SKM-1 (cell line): Measurements from ENCODE around the gene RAB5IF.
A peak's percentile ranks its signal among the peaks of the same experiment; 100 is the strongest.
"Not testable (repeated sequence)": the region's sequence is repeated elsewhere in the genome, so short reads cannot be mapped to it uniquely, and the experiment has no call there.

ENCODE experiments used
- DNase-seq: peaks from one replicate; lab custom pipeline; 2025; ENCODE audit not compliant: unreplicated experiment; lab: John Stamatoyannopoulos, UW

Gene RAB5IF, protein sequence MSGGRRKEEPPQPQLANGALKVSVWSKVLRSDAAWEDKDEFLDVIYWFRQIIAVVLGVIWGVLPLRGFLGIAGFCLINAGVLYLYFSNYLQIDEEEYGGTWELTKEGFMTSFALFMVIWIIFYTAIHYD

DNA sequence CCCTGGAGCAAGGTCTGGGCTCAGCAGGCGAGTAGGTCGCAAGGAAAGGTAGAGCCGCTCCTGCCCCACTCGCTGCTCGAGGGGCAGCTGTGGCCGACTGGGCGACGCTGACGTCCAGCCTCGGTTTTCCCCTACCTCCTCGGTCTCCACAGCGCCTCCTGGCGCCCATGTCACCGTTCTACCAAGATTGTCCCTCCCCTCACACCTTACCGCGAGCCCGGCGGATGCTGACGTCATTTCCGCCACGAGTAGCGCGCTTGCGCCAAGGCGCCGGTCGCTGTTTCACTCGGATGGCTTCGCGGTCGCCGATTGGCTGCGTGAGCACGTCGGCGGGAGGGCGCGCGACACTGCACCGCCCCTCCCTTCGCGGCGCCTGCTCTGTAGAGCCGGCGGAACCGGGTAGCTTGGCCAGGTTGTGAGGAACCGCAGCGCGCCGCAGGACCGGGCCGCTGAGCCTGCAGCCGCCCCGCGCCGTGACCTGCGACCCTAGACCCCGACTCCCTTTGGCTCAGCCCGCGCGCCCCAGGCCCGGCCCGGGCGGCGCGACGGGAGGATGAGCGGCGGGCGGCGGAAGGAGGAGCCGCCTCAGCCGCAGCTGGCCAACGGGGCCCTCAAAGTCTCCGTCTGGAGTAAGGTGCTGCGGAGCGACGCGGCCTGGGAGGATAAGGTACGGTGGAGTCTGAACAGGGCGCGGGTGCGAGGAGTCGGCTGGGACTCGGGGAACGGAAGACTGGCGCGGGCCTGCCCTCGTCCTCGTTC, at the start of gene RAB5IF:
Gene RAB5IF, plus strand, starts transcription at position 381 of the 759 bp plus-strand sequence. Its CDS starts 173 bp downstream, at position 554.
- peak; percentile 97 for DNase-seq

DNA sequence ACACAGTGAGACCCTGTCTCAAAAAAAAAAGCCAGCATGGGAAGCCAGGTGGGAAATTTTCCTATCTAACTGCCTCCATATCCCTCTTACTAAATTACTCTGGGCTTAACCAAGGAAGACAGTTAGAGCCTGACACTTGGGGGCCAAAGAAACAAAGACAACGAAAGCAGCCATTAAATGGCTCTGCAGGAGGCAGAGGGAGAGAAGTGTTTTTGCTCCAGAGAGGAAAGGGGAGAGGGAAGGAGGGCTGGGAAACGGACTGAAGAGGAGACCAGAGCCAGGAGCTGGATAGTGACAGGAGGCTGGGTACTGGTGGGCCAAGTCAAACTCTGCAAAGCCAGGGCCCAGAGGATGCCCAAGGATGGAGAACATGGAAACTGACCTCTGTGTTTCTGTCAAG, 42.9 kb upstream of the RAB5IF start:
- no peak for DNase-seq

DNA sequence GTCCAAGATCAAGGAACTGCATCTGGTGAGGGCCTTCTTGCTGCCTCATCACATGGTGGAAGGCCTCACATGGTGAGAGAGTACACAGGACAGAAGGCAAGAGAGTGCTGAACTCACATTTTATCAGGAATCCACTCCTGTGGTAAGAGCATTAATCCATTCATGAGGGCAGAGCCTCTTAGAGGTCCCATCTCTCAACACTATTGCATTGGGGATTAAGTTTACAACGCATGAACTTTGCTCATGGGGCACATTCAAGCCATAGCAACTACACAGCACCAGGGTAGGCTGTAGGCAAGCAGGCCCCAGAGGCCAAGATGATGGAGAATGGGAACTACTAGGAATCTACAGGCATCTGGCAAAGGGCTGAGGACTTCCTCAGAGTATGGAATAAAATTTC, 42.2 kb upstream of the RAB5IF start:
- no peak for DNase-seq

DNA sequence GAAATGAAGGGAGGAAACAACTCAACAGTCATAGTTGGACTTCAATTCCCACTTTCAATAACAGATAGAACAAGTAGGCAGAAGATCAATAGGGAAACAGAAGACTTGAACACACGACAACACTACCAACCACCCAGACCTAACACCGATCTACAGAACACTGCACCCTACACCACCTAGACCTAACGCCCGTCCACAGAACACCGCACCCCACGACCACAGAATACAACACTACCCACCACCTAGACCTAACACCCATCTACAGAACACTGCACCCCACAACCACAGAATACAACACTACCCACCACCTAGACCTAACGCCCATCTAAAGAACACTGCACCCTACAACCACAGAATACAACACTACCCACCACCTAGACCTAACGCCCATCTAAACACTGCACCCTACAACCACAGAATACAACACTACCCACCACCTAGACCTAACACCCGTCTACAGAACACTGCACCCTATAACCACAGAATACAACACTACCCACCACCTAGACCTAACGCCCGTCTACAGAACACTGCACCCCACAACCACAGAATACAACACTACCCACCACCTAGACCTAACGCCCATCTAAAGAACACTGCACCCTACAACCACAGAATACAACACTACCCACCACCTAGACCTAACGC, 41.4 kb upstream of the RAB5IF start:
- DNase-seq = not testable (repeated sequence)

DNA sequence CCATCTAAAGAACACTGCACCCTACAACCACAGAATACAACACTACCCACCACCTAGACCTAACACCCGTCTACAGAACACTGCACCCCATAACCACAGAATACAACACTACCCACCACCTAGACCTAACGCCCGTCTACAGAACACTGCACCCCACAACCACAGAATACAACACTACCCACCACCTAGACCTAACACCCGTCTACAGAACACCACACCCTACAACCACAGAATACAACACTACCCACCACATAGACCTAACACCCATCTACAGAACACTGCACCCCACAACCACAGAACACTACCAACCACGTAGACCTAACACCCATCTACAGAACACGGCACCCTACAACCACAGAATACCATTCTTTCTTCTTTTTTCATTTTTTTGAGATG, 40.9 kb upstream of the RAB5IF start:
- DNase-seq = not testable (repeated sequence)

DNA sequence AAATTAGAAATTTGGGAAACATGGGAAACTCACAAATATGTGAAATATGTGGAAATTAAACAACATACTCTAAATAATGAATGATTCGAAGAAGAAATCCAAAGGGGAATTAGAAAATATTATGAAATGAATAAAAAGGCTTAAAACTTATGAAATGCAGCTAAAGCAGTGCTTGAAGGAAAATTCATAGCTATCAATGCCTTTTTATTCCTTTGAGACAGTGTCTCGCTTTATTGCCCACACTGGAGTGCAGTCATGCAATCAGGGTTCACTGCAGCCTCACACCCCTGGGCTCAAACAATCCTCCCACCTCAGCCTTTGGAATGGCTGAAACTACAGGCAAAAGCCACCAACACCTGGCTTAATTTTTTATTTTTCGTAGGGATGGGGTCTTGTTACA, 40.1 kb upstream of the RAB5IF start:
- DNase-seq = no peak

DNA sequence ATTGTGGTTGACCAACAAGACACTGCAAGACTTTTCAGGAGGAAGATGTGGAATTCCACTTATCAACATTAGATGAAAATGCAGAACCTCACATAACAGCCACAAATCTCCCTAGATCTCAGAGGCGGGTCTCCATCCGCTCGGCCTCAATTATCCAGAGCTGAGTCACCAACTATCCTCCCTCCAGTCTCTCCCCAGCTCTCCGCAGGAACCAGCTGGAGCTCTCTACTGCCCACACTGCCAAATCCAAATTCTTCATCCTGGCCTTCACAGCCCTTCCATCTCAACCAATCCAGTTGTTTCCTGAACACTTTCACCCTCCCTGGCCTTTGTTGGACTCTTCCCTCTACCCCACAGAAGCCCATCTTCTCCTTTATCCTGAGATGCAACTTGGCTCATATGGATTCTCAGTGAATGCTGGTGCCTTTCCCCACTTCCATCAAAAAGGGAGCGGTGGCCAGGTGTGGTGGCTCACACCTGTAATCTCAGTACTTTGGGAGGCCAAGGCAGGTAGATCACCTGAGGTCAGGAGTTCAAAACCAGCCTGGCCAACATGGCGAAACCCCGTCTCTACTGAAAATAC, 35.6 kb upstream of the RAB5IF start:
- DNase-seq = no peak

DNA sequence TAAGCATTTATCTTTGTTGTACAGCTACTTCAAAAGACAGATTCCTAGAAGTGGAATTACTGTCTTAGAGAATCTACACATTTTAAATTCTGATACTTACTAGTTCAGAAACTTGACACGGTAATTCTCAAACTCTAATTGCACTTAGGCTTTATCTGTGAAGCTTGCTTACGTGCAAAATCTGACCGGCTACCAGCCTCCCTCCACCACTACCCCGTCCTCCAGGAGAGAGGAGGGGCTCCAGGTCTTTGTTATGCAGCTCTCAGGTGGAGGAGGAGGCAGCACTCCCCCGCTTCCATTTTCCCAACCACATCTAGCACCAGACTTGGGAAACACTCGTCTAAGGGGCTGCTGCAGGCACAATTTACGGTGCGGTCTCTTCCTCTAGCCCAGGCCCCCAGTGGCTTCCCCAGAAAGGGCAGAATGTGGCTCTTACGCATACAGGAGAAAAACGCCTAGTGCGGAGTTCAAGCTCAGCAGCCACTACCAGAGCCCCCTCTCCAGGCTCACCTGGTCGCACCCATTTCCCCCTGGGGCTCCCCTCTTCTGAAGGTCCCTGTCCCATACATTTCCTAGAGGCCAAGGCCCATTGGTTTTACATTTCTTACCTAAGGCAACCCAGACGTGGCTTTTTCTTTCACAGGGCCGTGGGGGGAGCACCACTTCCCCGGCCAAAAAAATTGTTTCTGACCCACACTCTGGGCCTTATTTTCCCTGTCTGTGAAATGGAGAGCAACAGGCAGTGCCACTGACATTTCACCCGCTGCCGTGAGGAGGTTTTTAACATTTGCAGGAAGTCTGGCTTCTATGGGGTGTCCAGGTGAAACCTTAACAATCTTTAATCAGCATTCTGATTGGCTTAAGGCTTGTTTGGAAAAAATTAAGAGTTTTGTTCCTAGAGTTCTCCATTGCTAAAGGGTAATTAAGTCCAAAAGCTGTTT, 33.7 kb upstream of the RAB5IF start:
- DNase-seq = no peak

DNA sequence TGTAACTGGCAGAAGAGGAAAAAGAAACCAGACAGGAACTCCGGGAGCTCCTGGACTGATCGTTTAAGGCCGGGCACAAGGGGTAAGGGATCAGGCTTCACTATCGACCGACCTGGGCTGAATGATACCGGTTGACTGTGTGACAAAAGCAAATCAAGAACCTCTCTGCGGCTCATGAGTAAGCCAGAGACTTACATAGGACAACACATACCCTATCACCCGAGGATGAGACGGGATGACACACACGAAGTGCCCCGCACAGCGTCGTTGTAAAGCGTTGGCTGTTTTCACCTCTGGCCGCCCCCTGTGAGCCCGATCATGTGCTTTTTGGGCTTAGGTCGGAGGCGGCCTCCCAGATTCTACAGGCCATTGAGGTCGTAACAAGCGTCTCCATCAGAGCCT, 32.9 kb upstream of the RAB5IF start:
- no peak for DNase-seq

DNA sequence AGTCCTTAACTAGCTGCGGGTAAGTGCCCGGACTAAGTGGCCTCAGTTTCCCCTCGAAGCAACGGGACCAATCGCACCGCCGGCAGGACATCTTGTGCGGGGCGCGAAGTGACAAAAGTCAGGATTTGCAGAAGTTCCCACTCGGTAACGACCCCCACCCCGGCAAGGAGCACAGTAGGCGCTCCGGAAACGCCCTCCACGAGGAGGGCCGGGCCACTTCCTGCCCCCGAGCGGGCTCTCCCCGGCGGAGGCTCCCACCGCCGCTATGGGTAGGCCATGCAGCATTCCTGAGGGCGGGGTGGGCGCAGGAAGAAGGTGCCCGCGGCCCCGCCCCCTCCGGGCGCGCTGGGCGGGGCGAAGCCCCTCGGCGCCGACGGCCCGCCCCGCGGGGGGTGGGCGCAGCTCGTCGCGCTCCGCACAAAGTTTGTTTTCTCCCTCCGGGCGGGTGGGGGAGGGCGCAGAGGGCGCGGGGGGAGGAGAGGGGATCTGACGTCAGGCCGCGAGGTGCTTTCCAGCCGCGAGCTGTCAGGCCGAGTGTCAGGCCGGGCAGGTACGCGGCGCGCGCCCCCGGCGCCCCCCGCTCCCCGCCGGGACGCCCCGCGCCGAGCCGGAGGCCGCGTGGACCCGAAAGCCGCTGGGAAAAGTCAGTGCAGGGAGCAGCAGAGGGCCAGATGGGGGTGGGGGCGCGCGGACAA, 32.3 kb upstream of the RAB5IF start, which contains the start of gene TGIF2:
Gene TGIF2, plus strand, starts transcription at position 495 of the 695 bp plus-strand sequence. CDS start 5,178 bp downstream, outside the sequence.
- peak; percentile 32 for DNase-seq

DNA sequence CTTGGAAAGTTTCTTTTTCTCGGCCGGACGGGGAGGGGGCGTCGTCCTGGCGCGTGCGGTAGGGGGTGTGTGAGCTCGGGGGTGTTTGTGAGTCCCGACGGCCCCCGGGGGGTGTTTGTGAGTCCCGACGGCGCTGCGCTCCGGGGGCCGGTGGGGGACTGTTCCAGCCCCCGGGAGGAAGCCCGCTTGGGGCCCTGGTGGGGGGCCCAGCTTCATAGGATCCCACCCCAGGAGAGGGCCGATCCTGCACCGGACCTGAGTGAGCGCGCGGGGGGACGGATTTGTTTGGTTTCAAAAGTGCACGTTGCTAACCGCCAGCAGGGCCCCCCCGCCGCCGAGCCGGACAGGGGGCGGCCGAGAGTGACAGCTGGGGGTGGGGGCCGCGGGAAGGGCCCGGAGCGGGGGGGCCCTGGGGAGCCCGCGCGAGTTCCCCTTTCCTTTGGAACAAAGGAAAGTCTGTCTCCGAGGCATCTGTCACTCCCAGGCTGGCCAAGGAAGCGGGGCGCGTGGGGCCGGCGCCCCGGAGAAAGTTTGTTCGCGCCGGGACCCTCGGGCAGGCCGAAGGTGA, 31.7 kb upstream of the RAB5IF start:
- no peak for DNase-seq

DNA sequence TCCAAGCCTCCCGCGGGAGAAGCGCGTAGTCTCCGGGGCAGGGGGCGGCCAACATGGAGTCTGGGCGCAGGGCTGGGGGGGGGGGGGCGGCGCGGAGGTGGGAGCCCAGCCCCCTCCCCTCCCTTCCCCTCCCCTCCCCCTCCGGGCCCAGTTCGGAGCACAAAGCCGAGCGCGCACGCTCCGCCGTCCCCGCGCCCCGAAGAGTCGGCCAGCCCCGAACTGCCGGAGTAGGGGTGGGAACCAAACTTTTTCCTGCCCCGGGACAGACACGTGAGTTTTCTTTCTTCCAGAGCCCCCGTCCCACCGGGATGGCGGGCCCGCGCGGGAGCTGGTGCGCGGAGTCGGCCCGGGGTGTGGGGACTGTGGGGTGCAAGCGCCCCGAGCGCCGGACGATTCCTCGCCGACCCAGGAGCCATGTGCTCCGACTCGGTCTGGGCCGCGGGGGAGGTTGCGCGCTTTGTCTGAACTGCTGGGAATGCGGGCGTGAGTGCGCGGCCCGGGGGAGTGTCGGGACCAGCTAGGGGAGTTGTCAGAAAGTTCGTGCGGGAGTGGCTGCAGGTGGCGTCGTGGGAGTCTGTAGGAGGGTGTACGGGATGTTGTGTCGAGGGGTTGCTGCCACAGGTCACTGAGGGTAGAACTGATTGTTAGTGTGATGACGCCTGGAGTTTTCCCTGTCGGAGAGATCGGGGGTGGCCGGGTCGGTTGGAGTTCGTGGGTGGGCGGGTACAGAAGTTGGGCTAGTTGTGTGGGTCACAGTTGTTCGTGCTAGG, 31.0 kb upstream of the RAB5IF start:
- DNase-seq = no peak

DNA sequence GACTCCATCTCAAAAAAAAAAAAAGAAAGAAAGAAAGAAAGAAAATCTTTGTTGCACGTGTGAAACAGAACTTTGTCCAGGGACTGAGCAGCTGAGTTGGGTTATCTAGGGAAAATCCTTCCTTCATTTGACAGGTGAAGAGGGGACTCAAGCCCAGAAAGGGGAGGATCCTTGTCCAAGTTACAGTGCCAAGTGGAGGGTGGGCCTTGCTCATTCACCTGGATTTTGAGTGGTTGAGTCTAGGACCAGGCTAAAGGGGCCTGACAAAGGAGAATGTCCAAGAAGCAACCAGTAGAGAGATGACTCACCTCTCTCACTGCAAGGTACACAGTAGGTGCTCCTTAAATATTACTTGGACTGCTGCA, 29.5 kb upstream of the RAB5IF start:
- DNase-seq = no peak

DNA sequence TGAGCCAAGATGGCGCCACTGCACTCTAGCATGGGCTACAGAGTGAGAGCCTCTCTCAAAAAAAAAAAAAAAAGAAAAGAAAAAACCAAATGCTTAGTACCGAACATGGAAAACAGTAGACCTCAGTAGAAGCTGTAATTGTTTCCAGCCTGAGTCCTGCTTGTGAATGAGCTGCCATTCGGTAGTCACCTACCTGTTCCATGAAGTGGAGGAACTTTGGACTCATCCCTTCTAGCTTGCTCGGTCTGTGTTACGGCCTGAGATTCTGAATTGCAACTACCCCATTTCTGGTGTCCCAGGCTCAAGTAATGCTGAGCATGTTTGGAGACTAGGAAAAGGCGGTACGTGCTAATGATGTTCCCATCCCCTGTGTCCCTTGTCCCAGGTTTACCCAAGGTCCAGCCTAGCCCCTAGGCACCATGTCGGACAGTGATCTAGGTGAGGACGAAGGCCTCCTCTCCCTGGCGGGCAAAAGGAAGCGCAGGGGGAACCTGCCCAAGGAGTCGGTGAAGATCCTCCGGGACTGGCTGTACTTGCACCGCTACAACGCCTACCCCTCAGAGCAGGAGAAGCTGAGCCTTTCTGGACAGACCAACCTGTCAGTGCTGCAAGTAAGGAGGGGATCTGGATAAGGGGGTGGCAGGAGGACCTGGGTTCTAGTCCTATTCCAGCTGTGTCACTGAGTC, 27.1 kb upstream of the RAB5IF start:
- no peak for DNase-seq

DNA sequence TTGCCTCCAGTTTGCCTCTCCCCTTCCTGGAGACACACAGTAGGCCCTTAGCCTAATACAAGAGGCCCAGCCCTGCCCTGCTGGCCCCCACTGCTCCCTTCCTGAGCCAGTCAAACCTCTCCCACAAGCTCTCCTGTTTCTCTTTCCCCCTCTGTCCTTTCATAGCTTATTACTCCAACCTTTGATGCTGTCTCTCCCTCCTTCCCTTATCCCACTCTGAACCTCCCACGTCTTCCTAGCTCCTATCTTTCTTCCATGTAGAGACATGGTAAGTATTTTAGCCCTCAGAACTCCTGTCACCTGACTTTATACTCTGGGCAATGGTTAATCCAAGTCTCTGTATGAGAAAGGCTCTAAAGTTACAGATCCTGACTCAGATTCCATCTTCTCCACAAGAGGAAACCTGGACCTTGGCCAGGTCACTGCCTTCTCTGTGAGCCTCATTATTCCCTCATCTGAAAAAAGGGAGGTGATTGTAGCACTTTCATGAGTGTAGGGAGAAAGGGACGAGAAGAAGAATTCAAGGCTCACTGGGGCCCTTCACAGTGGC, 25.5 kb upstream of the RAB5IF start:
- no peak for DNase-seq

DNA sequence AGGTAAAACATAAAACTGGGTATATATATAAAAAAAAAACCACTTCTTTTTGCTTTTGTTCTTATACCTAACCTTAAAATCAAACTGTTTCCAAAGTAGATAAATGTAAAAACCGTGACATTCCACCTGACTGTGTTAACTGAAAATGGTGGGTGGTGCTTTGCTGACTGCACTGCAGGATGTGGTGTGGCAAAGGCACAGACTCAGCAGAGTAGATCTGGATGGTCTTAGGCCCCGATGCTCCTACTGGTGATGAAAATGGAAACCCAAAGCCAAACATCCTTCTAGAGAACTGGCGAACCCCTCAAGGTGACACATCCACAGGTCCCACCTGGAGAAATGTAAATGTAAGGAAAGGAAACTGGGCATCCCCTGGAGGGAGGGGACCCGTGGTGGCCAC, 23.3 kb upstream of the RAB5IF start:
- DNase-seq = no peak

DNA sequence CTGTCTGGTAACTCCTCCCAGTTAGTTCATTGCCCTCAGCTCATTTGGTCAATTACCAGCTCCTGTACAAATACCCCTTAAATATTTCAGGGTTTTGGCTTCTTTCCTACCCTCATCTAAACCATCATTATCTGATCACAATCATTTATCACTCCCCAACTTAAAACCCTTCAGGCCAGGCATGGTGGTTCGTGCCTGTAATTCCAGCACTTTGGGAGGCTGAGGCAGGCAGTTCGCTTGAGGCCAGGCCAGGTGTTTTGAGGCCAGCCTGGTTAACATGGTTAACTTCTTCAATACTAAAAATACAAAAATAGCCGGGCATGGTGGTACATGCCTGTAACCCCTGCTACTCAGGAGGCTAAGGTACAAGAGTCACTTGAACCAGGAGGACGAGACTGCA, 22.8 kb upstream of the RAB5IF start:
- no peak for DNase-seq

DNA sequence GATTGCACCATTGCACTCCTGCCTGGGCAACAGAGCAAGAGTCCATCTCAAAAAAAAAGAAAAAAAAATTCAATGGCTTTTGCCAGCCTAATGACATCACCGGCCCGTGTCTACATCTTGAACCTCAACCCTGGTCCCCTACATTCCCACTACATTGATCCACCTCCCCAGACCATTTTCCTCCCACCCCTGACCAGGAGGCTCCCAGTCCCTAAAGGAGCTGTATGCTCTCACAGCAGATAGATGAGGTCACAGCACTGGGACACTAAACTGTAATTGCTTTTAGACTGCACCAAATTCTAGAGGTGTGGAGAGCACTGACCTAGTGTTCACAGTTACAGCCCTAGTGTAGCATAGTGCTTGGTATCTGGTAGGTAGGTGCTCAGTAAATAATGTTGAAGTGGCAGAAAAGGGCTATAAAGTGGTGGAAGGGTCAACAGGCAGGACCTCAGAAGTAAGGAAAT, 21.5 kb upstream of the RAB5IF start:
- no peak for DNase-seq
